GM12878 (cell line): ENCODE measurements around the gene THSD4. TPM values are rescaled to one million over a fixed set of nuclear protein-coding genes. Genes with fewer than 3 reads are reported as not detected.

ENCODE experiments used
- ATAC-seq: fragments of 200-7000 bp; cut with Tn5 transposase; 3 replicates; pipeline ENCODE4 v1.9.1; 2020; ENCODE audit warnings: mild to moderate bottlenecking, moderate library complexity
- BruUV-seq: library from RNA; stranded (reverse); fragments of 400-500 nt; replicated peaks from 2 replicates; lab custom pipeline; 2021; lab: Mats Ljungman, UMichigan
- CTCF ChIA-PET: fragments of 300-600 bp; sonication (Branson Sonifier 250); formaldehyde crosslinking; extraction: SDS; loops from one replicate; lab custom pipeline; 2021; ENCODE audit warnings: inconsistent platforms; lab: Yijun Ruan, JAX
- POLR2A ChIA-PET: fragments of 350-600 bp; formaldehyde crosslinking; extraction: SDS; loops from one replicate; lab custom pipeline; 2021; ENCODE audit warnings: inconsistent platforms; lab: Charles Lee
- RAD21 ChIA-PET: fragments of 300-600 bp; sonication (Branson Sonifier 250); formaldehyde crosslinking; loops from one replicate; lab custom pipeline; 2023; ENCODE audit warnings: antibody characterized with exemption; ENCODE audit not compliant: unreplicated experiment; lab: Charles Lee
- SMC1A ChIA-PET: fragments of 300-600 bp; sonication (Branson Sonifier 250); formaldehyde crosslinking; loops from one replicate; lab custom pipeline; 2023; ENCODE audit not compliant: unreplicated experiment, uncharacterized antibody; lab: Charles Lee
- DNase-seq: peaks from one replicate; pipeline ENCODE4 v3.0.0-alpha.2; 2011; ENCODE audit warnings: low read depth, low spot score
- FAIRE-seq: peaks from 3 replicates; lab custom pipeline; 2011; peaks lifted over from hg19 to GRCh38; lab: Jason Lieb, UNC
- H2AFZ ChIP-seq: 2 replicates; pipeline ENCODE4 v1.6.0; 2011; ENCODE audit warnings: low read depth, low read length, control low read depth; ENCODE audit not compliant: control insufficient read depth
- H3K27ac ChIP-seq: 2 replicates; pipeline ENCODE4 v1.5.1; 2011; ENCODE audit warnings: control low read depth; ENCODE audit not compliant: control insufficient read depth, insufficient read depth
- H3K27me3 ChIP-seq, 2 experiments: replicated peaks in 1 of 2; 2 replicates each; pipeline versions ENCODE4 v1.6.0 to v1.6.1; 2011; ENCODE audit warnings: low read length in 1 of 2; ENCODE audit not compliant: control insufficient read depth in 2 of 2, insufficient read depth in 2 of 2
- H3K36me3 ChIP-seq, 2 experiments: 2 replicates each; pipeline ENCODE4 v1.5.1; 2011; ENCODE audit warnings: low read length in 1 of 2; ENCODE audit not compliant: control insufficient read depth in 2 of 2, insufficient read depth in 2 of 2
- H3K4me1 ChIP-seq: 2 replicates; pipeline ENCODE4 v1.6.1; 2011; ENCODE audit warnings: mild to moderate bottlenecking, low read length, moderate library complexity, mixed read lengths; ENCODE audit not compliant: control insufficient read depth, insufficient read depth
- H3K4me2 ChIP-seq: 2 replicates; pipeline ENCODE4 v1.6.0; 2011; ENCODE audit warnings: control low read depth; ENCODE audit not compliant: control insufficient read depth, insufficient read depth
- H3K4me3 ChIP-seq: fragments of 200-600 bp; sonication (generic); 2 replicates; pipeline ENCODE4 v1.5.1; 2016
- H3K79me2 ChIP-seq: 2 replicates; pipeline ENCODE4 v1.6.0; 2011; ENCODE audit warnings: low read length; ENCODE audit not compliant: control insufficient read depth, insufficient read depth
- H3K9ac ChIP-seq: 2 replicates; pipeline ENCODE4 v1.8.0; 2011; ENCODE audit warnings: low read length, control low read depth, mixed read lengths; ENCODE audit not compliant: control insufficient read depth, insufficient read depth
- H3K9me3 ChIP-seq: replicated peaks from 3 replicates; pipeline ENCODE4 v1.5.1; 2011; ENCODE audit warnings: mild to moderate bottlenecking, low read length; ENCODE audit not compliant: control insufficient read depth, insufficient read depth
- H4K20me1 ChIP-seq: 2 replicates; pipeline ENCODE4 v1.6.0; 2011; ENCODE audit not compliant: control insufficient read depth, insufficient read depth
- ATF7 ChIP-seq: fragments of 450-650 bp; IDR thresholded peaks from 2 replicates; pipeline ENCODE4 v1.6.1; 2016; ENCODE audit warnings: low read depth, mild to moderate bottlenecking
- CBX5 ChIP-seq: sonication (generic); IDR thresholded peaks from 2 replicates; pipeline ENCODE4 v1.6.1; 2016; ENCODE audit warnings: low read depth, moderate library complexity, mild to moderate bottlenecking, inconsistent platforms
- ETV6 ChIP-seq, 2 experiments: fragments of 450-650 bp in 1 of 2; IDR thresholded peaks in 1 of 2; conservative IDR thresholded peaks in 1 of 2; 2 replicates each; pipeline ENCODE4 v1.6.1; 2014; ENCODE audit warnings: antibody characterized with exemption in 1 of 2, borderline replicate concordance in 1 of 2, low read depth in 1 of 2, mild to moderate bottlenecking in 1 of 2, moderate library complexity in 1 of 2
- FOXM1 ChIP-seq: IDR thresholded peaks from 2 replicates; pipeline ENCODE4 v1.6.1; 2012; ENCODE audit warnings: low read depth, mild to moderate bottlenecking, inconsistent platforms, low read length, moderate library complexity
- IKZF1 ChIP-seq: fragments of 450-650 bp; conservative IDR thresholded peaks from 2 replicates; pipeline ENCODE4 v1.6.1; 2017; ENCODE audit warnings: antibody characterized with exemption, mild to moderate bottlenecking
- IRF4 ChIP-seq: IDR thresholded peaks from 2 replicates; pipeline ENCODE4 v1.6.1; 2011; ENCODE audit warnings: low read depth, low read length
- NFYB ChIP-seq: IDR thresholded peaks from 2 replicates; pipeline ENCODE4 v1.6.1; 2011; ENCODE audit warnings: low read depth, mild to moderate bottlenecking, low read length, improper control_type of control experiment, moderate library complexity; ENCODE audit not compliant: insufficient read depth
- NRF1 ChIP-seq: conservative IDR thresholded peaks from 2 replicates; pipeline ENCODE4 v1.6.1; 2011; ENCODE audit warnings: mild to moderate bottlenecking, low read depth, low read length, improper control_type of control experiment
- POLR2AphosphoS5 ChIP-seq: IDR thresholded peaks from 2 replicates; pipeline ENCODE4 v1.6.1; 2011; ENCODE audit warnings: mild to moderate bottlenecking, low read length, inconsistent platforms
- RFX5 ChIP-seq: IDR thresholded peaks from 2 replicates; pipeline ENCODE4 v1.6.1; 2011; ENCODE audit warnings: low read depth, low read length, improper control_type of control experiment
- TCF7 ChIP-seq: IDR thresholded peaks from 2 replicates; pipeline ENCODE4 v1.6.1; 2014; ENCODE audit warnings: antibody characterized with exemption, borderline replicate concordance
- WGBS: methylation state at CpG from one replicate; pipeline ENCODE4 v1.1.6; 2016; ENCODE audit warnings: low lambda C conversion rate; ENCODE audit not compliant: insufficient replicate concordance, insufficient coverage; ENCODE audit errors: missing lambda C conversion rate; 5-methylcytosine and 5-hydroxymethylcytosine counted together
- in situ Hi-C: fragments of 300-500 bp; cut with MboI; formaldehyde crosslinking; loops from 9 replicates; pipeline ENCODE4 v1.14.3; 2018; ENCODE audit warnings: mixed read lengths
- intact Hi-C: fragments of 100-400 bp; cut with micrococcal nuclease; formaldehyde crosslinking; loops from one replicate; pipeline ENCODE4 v1.14.2; 2022; ENCODE audit not compliant: unreplicated experiment
- polyA plus RNA-seq, 11 experiments: library from polyadenylated mRNA; depleted of rRNA in 4 of 11; unstranded in 6 of 11; stranded (reverse) in 5 of 11; fragments of >200 nt; fragmentation: Nextera tagmentation in 4 of 11; fragmentation: Illumina TruSeq in 1 of 11; extraction: Ambion mirVana in 4 of 11; extraction: Trizol in 1 of 11; gene quantifications; 1 replicate in 1 of 11; 2 replicates in 10 of 11; pipeline versions ENCODE4 v1.2.1 to v1.2.3, GENCODE V29; 2011 to 2016; ENCODE audit warnings: inconsistent platforms in 2 of 11, missing spikeins in 2 of 11, low read depth in 1 of 11
- total RNA-seq, 4 experiments: library from RNA; depleted of rRNA in 3 of 4; stranded (reverse); fragments of >200 nt in 3 of 4; fragmentation: Illumina TruSeq in 1 of 4; extraction: Trizol in 1 of 4; gene quantifications; 2 replicates each; pipeline versions ENCODE4 v1.2.1 to v1.2.3, GENCODE V29; 2013 to 2021
- TF ChIP-seq, protein P1 (sequence below): fragments of 450-650 bp; IDR thresholded peaks from 2 replicates; pipeline ENCODE4 v1.6.1; 2017; ENCODE audit warnings: antibody characterized with exemption, mild to moderate bottlenecking, moderate library complexity
- TF ChIP-seq, protein P2 (sequence below): IDR thresholded peaks from 2 replicates; pipeline ENCODE4 v1.6.1; 2011; ENCODE audit warnings: mild to moderate bottlenecking, low read depth, low read length, moderate library complexity; ENCODE audit not compliant: insufficient replicate concordance
- TF ChIP-seq, protein P3 (sequence below): IDR thresholded peaks from 2 replicates; pipeline ENCODE4 v1.6.1; 2012; ENCODE audit warnings: low read depth, low read length, improper control_type of control experiment
- TF ChIP-seq, protein P4 (sequence below): IDR thresholded peaks from 2 replicates; pipeline ENCODE4 v1.6.1; 2012; ENCODE audit warnings: low read length, inconsistent platforms
- TF ChIP-seq, protein P5 (sequence below): fragments of 450-650 bp; IDR thresholded peaks from 2 replicates; pipeline ENCODE4 v1.6.1; 2018; ENCODE audit warnings: borderline replicate concordance, mild to moderate bottlenecking; ENCODE audit not compliant: partially characterized antibody

THSD4 gene
- total and polyA plus RNA-seq, 10 of the 15 experiments (the other 5 are each of a cell fraction or from before 2014, with no cell fraction given), result 0.04 to 0.13 (median 0.05) TPM; not detected in 7

DNA sequence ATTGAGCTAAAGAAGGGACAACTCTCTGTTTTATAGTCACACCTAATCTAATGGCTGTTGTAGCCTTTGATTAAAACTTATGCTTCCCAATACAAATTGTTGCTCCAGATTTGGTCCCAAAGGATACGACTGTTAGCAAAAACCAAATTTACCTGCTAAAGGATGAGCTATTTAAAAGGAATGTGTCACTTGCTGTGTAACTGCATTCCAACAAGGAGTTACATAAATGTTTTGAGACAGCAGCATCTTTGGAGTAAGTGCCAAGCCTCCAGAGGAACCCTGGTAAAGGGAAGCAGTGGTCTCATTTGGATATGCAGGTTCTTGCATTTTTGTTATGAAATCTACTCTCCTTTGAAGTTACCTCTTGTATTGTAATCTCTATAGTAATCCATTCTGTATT lies 233.3 kb downstream of the THSD4 start:
- no peaks in the 10 kb centered on the region for H3K4me1 ChIP-seq
- CTCF ChIA-PET, result no interaction called here
- no peaks in the 10 kb centered on the region for H3K36me3 ChIP-seq
- no peaks in the 10 kb centered on the region for H4K20me1 ChIP-seq
- no peak overlapping the region for H3K9ac ChIP-seq
- in situ Hi-C loops, result no loop called here
- intact Hi-C loops, result no loop called here
- ATAC-seq (no peak), DNase-seq (no peak), FAIRE-seq (no peak)
- H3K4me3 ChIP-seq, result no peak overlapping the region
- SMC1A ChIA-PET, result no interaction called here
- no peaks in the 10 kb centered on the region for H3K9me3 ChIP-seq
- POLR2A ChIA-PET, result no interaction called here
- WGBS, result 78% methylated on average over 1 of the region's 1 CpG
- no TSS peak for BruUV-seq
- RAD21 ChIA-PET, result no interaction called here
- H3K27ac ChIP-seq, result no peak overlapping the region
- peaks cover 2% of the 10 kb centered on the region in 2 experiments; a peak in 2 of 4 replicates for H3K27me3 ChIP-seq
- no peak overlapping the region for H2AFZ ChIP-seq
- no peaks in the 10 kb centered on the region for H3K79me2 ChIP-seq
- no peak overlapping the region for H3K4me2 ChIP-seq
- TF ChIP-seq RFX5 (no peak), FOXM1 (no peak), IRF4 (no peak), ETV6 (conservative IDR thresholded peaks at IDR 0.05 in 1 of 2, IDR thresholded peaks at IDR 0.05 in 1 of 2; ENCODE audit: borderline replicate concordance in 1 of 2, low read depth in 1 of 2) (no peak), IKZF1 (no peak), NFYB (no peak), TCF7 (no peak), CBX5 (no peak), ATF7 (no peak), POLR2AphosphoS5 (no peak), NRF1 (no peak)
- TF ChIP-seq, protein P1, sequence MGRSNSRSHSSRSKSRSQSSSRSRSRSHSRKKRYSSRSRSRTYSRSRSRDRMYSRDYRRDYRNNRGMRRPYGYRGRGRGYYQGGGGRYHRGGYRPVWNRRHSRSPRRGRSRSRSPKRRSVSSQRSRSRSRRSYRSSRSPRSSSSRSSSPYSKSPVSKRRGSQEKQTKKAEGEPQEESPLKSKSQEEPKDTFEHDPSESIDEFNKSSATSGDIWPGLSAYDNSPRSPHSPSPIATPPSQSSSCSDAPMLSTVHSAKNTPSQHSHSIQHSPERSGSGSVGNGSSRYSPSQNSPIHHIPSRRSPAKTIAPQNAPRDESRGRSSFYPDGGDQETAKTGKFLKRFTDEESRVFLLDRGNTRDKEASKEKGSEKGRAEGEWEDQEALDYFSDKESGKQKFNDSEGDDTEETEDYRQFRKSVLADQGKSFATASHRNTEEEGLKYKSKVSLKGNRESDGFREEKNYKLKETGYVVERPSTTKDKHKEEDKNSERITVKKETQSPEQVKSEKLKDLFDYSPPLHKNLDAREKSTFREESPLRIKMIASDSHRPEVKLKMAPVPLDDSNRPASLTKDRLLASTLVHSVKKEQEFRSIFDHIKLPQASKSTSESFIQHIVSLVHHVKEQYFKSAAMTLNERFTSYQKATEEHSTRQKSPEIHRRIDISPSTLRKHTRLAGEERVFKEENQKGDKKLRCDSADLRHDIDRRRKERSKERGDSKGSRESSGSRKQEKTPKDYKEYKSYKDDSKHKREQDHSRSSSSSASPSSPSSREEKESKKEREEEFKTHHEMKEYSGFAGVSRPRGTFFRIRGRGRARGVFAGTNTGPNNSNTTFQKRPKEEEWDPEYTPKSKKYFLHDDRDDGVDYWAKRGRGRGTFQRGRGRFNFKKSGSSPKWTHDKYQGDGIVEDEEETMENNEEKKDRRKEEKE, result no peak
- TF ChIP-seq, protein P2, sequence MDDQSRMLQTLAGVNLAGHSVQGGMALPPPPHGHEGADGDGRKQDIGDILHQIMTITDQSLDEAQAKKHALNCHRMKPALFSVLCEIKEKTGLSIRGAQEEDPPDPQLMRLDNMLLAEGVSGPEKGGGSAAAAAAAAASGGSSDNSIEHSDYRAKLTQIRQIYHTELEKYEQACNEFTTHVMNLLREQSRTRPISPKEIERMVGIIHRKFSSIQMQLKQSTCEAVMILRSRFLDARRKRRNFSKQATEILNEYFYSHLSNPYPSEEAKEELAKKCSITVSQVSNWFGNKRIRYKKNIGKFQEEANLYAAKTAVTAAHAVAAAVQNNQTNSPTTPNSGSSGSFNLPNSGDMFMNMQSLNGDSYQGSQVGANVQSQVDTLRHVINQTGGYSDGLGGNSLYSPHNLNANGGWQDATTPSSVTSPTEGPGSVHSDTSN, result no peak
- TF ChIP-seq, protein P3, sequence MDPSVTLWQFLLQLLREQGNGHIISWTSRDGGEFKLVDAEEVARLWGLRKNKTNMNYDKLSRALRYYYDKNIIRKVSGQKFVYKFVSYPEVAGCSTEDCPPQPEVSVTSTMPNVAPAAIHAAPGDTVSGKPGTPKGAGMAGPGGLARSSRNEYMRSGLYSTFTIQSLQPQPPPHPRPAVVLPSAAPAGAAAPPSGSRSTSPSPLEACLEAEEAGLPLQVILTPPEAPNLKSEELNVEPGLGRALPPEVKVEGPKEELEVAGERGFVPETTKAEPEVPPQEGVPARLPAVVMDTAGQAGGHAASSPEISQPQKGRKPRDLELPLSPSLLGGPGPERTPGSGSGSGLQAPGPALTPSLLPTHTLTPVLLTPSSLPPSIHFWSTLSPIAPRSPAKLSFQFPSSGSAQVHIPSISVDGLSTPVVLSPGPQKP, result no peak
- TF ChIP-seq, protein P4, sequence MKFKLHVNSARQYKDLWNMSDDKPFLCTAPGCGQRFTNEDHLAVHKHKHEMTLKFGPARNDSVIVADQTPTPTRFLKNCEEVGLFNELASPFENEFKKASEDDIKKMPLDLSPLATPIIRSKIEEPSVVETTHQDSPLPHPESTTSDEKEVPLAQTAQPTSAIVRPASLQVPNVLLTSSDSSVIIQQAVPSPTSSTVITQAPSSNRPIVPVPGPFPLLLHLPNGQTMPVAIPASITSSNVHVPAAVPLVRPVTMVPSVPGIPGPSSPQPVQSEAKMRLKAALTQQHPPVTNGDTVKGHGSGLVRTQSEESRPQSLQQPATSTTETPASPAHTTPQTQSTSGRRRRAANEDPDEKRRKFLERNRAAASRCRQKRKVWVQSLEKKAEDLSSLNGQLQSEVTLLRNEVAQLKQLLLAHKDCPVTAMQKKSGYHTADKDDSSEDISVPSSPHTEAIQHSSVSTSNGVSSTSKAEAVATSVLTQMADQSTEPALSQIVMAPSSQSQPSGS, result no peak
- TF ChIP-seq, protein P5, sequence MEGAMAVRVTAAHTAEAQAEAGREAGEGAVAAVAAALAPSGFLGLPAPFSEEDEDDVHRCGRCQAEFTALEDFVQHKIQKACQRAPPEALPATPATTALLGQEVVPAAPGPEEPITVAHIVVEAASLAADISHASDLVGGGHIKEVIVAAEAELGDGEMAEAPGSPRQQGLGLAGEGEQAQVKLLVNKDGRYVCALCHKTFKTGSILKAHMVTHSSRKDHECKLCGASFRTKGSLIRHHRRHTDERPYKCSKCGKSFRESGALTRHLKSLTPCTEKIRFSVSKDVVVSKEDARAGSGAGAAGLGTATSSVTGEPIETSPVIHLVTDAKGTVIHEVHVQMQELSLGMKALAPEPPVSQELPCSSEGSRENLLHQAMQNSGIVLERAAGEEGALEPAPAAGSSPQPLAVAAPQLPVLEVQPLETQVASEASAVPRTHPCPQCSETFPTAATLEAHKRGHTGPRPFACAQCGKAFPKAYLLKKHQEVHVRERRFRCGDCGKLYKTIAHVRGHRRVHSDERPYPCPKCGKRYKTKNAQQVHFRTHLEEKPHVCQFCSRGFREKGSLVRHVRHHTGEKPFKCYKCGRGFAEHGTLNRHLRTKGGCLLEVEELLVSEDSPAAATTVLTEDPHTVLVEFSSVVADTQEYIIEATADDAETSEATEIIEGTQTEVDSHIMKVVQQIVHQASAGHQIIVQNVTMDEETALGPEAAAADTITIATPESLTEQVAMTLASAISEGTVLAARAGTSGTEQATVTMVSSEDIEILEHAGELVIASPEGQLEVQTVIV, result no peak
